Measurements from ENCODE around the gene SCFD2. TPM values are rescaled to one million over a fixed set of nuclear protein-coding genes. Genes with fewer than 3 reads are reported as not detected.

SCFD2 gene
- total and polyA plus RNA-seq, 10 of the 15 experiments (the other 5 are each of a cell fraction or from before 2014, with no cell fraction given), result 4.8 to 37.6 (median 24.9) TPM

DNA sequence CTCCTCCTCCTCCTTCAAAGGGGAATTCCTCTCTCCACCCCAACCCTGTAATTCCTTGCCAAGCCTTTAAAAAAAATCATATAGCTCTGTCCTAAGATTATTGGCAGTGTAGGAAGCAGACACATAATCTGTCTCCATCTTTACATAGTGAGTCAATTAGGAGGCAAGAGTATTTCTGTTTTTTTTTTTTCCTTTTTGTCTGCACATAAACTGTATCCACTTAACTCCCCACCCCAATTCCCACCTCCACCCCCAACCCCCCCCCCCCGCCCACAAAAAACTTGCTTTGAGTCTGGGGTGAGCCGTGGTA lies 321.3 kb downstream of the SCFD2 start:
- DNase-seq (ENCODE audit: low read depth, low spot score), result no peak
- Histone ChIP-seq H3K4me3 (no peak overlapping the region), H3K4me1 (ENCODE audit: control insufficient read depth, insufficient read depth, low read length) (no peaks in the 10 kb centered on the region), H3K4me2 (ENCODE audit: control insufficient read depth, insufficient read depth) (no peak overlapping the region), H4K20me1 (ENCODE audit: control insufficient read depth, insufficient read depth) (no peaks in the 10 kb centered on the region), H3K27me3 (replicated peaks in 1 of 2; ENCODE audit: control insufficient read depth in 2 of 2, insufficient read depth in 2 of 2, low read length in 1 of 2) (no peaks in the 10 kb centered on the region), H3K36me3 (ENCODE audit: control insufficient read depth in 2 of 2, insufficient read depth in 2 of 2, low read length in 1 of 2) (no peaks in the 10 kb centered on the region), H3K27ac (ENCODE audit: control insufficient read depth, insufficient read depth) (no peak overlapping the region), H2AFZ (ENCODE audit: control insufficient read depth, low read depth, low read length) (no peak overlapping the region), H3K9ac (ENCODE audit: control insufficient read depth, insufficient read depth, low read length) (no peak overlapping the region), H3K79me2 (ENCODE audit: control insufficient read depth, insufficient read depth, low read length) (no peaks in the 10 kb centered on the region), H3K9me3 (replicated peaks; ENCODE audit: control insufficient read depth, insufficient read depth, low read length) (no peaks in the 10 kb centered on the region)
- ChIA-PET CTCF (interaction anchor here (1.2 kb wide), 1 partner anchor 1189 kb away, joined by 3 read pairs; no protein-coding TSS in a partner anchor), RAD21 (ENCODE audit: unreplicated experiment) (no interaction called here), SMC1A (ENCODE audit: uncharacterized antibody, unreplicated experiment) (no interaction called here), POLR2A (interaction anchor here (0.5 to 0.7 kb wide), 2 partner anchors 59 to 139 kb away, joined by 3 to 10 read pairs; no protein-coding TSS in a partner anchor)
- no peak for FAIRE-seq
- in situ Hi-C loops (cut with MboI) (no loop called here), intact Hi-C loops (cut with micrococcal nuclease; ENCODE audit: unreplicated experiment) (no loop called here)
- TF ChIP-seq RFX5 (IDR thresholded peaks at IDR 0.05; ENCODE audit: low read depth, low read length) (no peak), NFYB (IDR thresholded peaks at IDR 0.05; ENCODE audit: insufficient read depth, low read depth, low read length) (no peak), SKIL (IDR thresholded peaks at IDR 0.05; ENCODE audit: low read depth, poor library complexity, severe bottlenecking) (no peak), BHLHE40 (IDR thresholded peaks at IDR 0.05; ENCODE audit: borderline replicate concordance in 1 of 2, low read depth in 2 of 2, low read length in 1 of 2) (no peak), ASH2L (IDR thresholded peaks at IDR 0.05; ENCODE audit: borderline replicate concordance, low read depth) (no peak), YY1 (IDR thresholded peaks at IDR 0.05; ENCODE audit: low read depth, low read length) (no peak), ZNF384 (IDR thresholded peaks at IDR 0.05; ENCODE audit: borderline replicate concordance, low read depth, low read length) (no peak), MXI1 (IDR thresholded peaks at IDR 0.05; ENCODE audit: low read depth, low read length) (no peak), PML (IDR thresholded peaks at IDR 0.05; ENCODE audit: low read length) (no peak), TAF1 (IDR thresholded peaks at IDR 0.05; ENCODE audit: borderline replicate concordance, low read depth, low read length) (no peak), CBX3 (IDR thresholded peaks at IDR 0.05; ENCODE audit: borderline replicate concordance, low read depth) (no peak), CBX5 (IDR thresholded peaks at IDR 0.05; ENCODE audit: low read depth) (no peak), ESRRA (IDR thresholded peaks at IDR 0.05; ENCODE audit: low read length) (no peak), FOXK2 (IDR thresholded peaks at IDR 0.05) (no peak), MEF2B (IDR thresholded peaks at IDR 0.05; ENCODE audit: partially characterized antibody, poor library complexity, severe bottlenecking) (no peak), PRDM15 (CRISPR knock-in tag; IDR thresholded peaks at IDR 0.05) (no peak), MYC (IDR thresholded peaks at IDR 0.05; ENCODE audit: insufficient read depth, insufficient read length, insufficient replicate concordance, low read length, severe bottlenecking) (no peak), EGR1 (IDR thresholded peaks at IDR 0.05; ENCODE audit: borderline replicate concordance in 1 of 2, low read depth in 2 of 2, low read length in 2 of 2) (no peak), STAT3 (IDR thresholded peaks at IDR 0.05; ENCODE audit: low read depth, low read length) (no peak), YBX1 (IDR thresholded peaks at IDR 0.05) (no peak)
- WGBS (ENCODE audit: insufficient coverage, insufficient replicate concordance, low lambda C conversion rate, missing lambda C conversion rate), result 67% methylated on average over 1 of the region's 2 CpGs
- no peak for ATAC-seq
- BruUV-seq (replicated peaks), result no TSS peak
